Measurements from ENCODE around the gene DMAP1. TPM values are rescaled to one million over a fixed set of nuclear protein-coding genes. Genes with fewer than 3 reads are reported as not detected.

DMAP1 gene
- total RNA-seq, 1 experiment from 2014 or later, result 27.8 TPM

GRCh38 chr1:44262414-44262813 lies 49.1 kb downstream of the DMAP1 start:
- H3K79me2 ChIP-seq (ENCODE audit: insufficient read depth, low read length), result no peaks in the 10 kb centered on the region
- ChIA-PET POLR2A (no interaction called here), CTCF (no interaction called here), RAD21 (ENCODE audit: low non-redundant PET in 1 of 2, low total read pairs in 2 of 2, uncharacterized antibody in 2 of 2, unreplicated experiment in 2 of 2) (no interaction called here)
- no peak overlapping the region for H3K4me3 ChIP-seq (replicated peaks in 1 of 2; ENCODE audit: low read depth in 1 of 2, low read length in 2 of 2)
- no peaks in the 10 kb centered on the region for H3K27me3 ChIP-seq (ENCODE audit: insufficient read depth, low read length)
- H3K9me2 ChIP-seq (ENCODE audit: insufficient read depth), result no peaks in the 10 kb centered on the region
- H3K27ac ChIP-seq (ENCODE audit: low read depth, low read length), result no peak overlapping the region
- intact Hi-C loops (cut with micrococcal nuclease), result no loop called here
- no peaks in the 10 kb centered on the region for H4K20me1 ChIP-seq (ENCODE audit: insufficient read depth)
- no peaks in the 10 kb centered on the region for H3K4me1 ChIP-seq (ENCODE audit: control insufficient read depth in 1 of 2, insufficient read depth in 2 of 2, low read length in 2 of 2)
- no peak overlapping the region for H3K9ac ChIP-seq (ENCODE audit: low read length)
- no peak overlapping the region for H2AFZ ChIP-seq (ENCODE audit: low read depth, low read length, poor library complexity, severe bottlenecking)
- no TSS peak for BruUV-seq (replicated peaks)
- no peak for DNase-seq (ENCODE audit: low read depth, low spot score)
- H3K9me3 ChIP-seq (ENCODE audit: control insufficient read depth in 1 of 2, insufficient read depth in 1 of 2, low read depth in 1 of 2, low read length in 2 of 2), result no peaks in the 10 kb centered on the region
- no peak for TF ChIP-seq TCF7L2 (IDR thresholded peaks at IDR 0.05; ENCODE audit: borderline replicate concordance, extremely low read depth, insufficient read depth, insufficient read length)
- TF ChIP-seq CEBPB (IDR thresholded peaks at IDR 0.05; ENCODE audit: low read depth), result no peak
- no peak for TF ChIP-seq REST (IDR thresholded peaks at IDR 0.05; ENCODE audit: low read depth)
- TF ChIP-seq FOSL1 (IDR thresholded peaks at IDR 0.05; ENCODE audit: low read depth), result no peak
- TF ChIP-seq EZH2 (IDR thresholded peaks at IDR 0.05), result no peak
- no peak for TF ChIP-seq EZH2phosphoT487 (IDR thresholded peaks at IDR 0.05; ENCODE audit: borderline replicate concordance)
- no peak for TF ChIP-seq ZBTB33 (IDR thresholded peaks at IDR 0.05; ENCODE audit: extremely low read depth, insufficient replicate concordance, low read length)
- no peak for TF ChIP-seq ELF1 (IDR thresholded peaks at IDR 0.05; ENCODE audit: borderline replicate concordance, low read depth)
- TF ChIP-seq JUND (IDR thresholded peaks at IDR 0.05), result no peak
- TF ChIP-seq ZFX (IDR thresholded peaks at IDR 0.05), result no peak
- no peak for TF ChIP-seq RAD21 (IDR thresholded peaks at IDR 0.05; ENCODE audit: low read depth)
- TF ChIP-seq YY1 (IDR thresholded peaks at IDR 0.05; ENCODE audit: extremely low read depth, insufficient replicate concordance, low read depth, low read length), result no peak
- TF ChIP-seq SP1 (IDR thresholded peaks at IDR 0.05; ENCODE audit: low read depth), result no peak
- TF ChIP-seq CBX3 (IDR thresholded peaks at IDR 0.05; ENCODE audit: low read depth), result no peak
- no peak for TF ChIP-seq SRF (IDR thresholded peaks at IDR 0.05; ENCODE audit: low read depth)
- no peak for TF ChIP-seq EGR1 (IDR thresholded peaks at IDR 0.05; ENCODE audit: low read depth)
- H3K36me3 ChIP-seq (ENCODE audit: control insufficient read depth in 1 of 2, insufficient read depth in 2 of 2, low read length in 2 of 2), result no peaks in the 10 kb centered on the region
- no peak overlapping the region for H3K4me2 ChIP-seq (ENCODE audit: low read length)
- no peak for ATAC-seq

Data from HCT116 (cell line).